K562 (cell line): ENCODE data around the gene MLKL. TPM values are rescaled to one million over a fixed set of nuclear protein-coding genes. Genes with fewer than 3 reads are reported as not detected.
A peak's percentile ranks its signal among the peaks of the same experiment; 100 is the strongest.
"Not testable (repeated sequence)": the region's sequence is repeated elsewhere in the genome, so short reads cannot be mapped to it uniquely, and the experiment has no call there.

ENCODE experiments used
- ATAC-seq: fragments of 200-7000 bp; cut with Tn5 transposase; 3 replicates; pipeline ENCODE4 v1.9.1; 2020; ENCODE audit warnings: moderate library complexity
- BruUV-seq: library from RNA; stranded (reverse); fragments of 400-500 nt; replicated peaks from 2 replicates; lab custom pipeline; 2021; lab: Mats Ljungman, UMichigan
- CTCF ChIA-PET: fragments of 300-600 bp; formaldehyde crosslinking; extraction: SDS; loops from one replicate; lab custom pipeline; 2021; ENCODE audit warnings: low intra/inter-chr PET ratio; lab: Yijun Ruan, JAX
- POLR2A ChIA-PET: fragments of 300-600, 350-650 bp; sonication (Branson Sonifier 250); formaldehyde crosslinking; extraction: SDS; loops from one replicate; lab custom pipeline; 2021; ENCODE audit warnings: antibody characterized with exemption, inconsistent platforms; lab: Yijun Ruan, JAX
- DNase-seq, 4 experiments: peaks; one replicate each; pipeline versions ENCODE4 v3.0.0 to v3.0.0-alpha.2; 2011 to 2018; ENCODE audit warnings: low spot score in 3 of 4, mixed read lengths in 3 of 4; ENCODE audit errors: extremely low read depth in 1 of 4
- FAIRE-seq: peaks from 2 replicates; lab custom pipeline; 2011; peaks lifted over from hg19 to GRCh38; lab: Jason Lieb, UNC
- H2AFZ ChIP-seq: 2 replicates; pipeline ENCODE4 v1.6.0; 2011; ENCODE audit warnings: low read depth, low read length, control low read depth, inconsistent platforms
- H3K27ac ChIP-seq: fragments of 200-600 bp; 3 replicates; pipeline ENCODE4 v1.8.0; 2011; ENCODE audit warnings: low read depth, mild to moderate bottlenecking, control low read depth, inconsistent platforms, low read length, moderate library complexity, mixed read lengths; ENCODE audit errors: extremely low read depth
- H3K27me3 ChIP-seq, 2 experiments: fragments of 300-600 bp in 1 of 2; 2 replicates in 1 of 2; 3 replicates in 1 of 2; pipeline versions ENCODE4 v1.6.0 to v1.8.0; 2011; ENCODE audit warnings: inconsistent platforms in 2 of 2, low read length in 2 of 2, mild to moderate bottlenecking in 1 of 2, mixed read lengths in 1 of 2, moderate library complexity in 1 of 2; ENCODE audit not compliant: control insufficient read depth in 2 of 2, insufficient read depth in 2 of 2
- H3K36me3 ChIP-seq: fragments of 300-600 bp; 3 replicates; pipeline ENCODE4 v1.8.0; 2011; ENCODE audit warnings: mild to moderate bottlenecking, low read length, inconsistent platforms; ENCODE audit not compliant: control insufficient read depth, insufficient read depth
- H3K4me1 ChIP-seq, 2 experiments: fragments of 200-600 bp in 1 of 2; replicated peaks in 1 of 2; 2 replicates in 1 of 2; 3 replicates in 1 of 2; pipeline versions ENCODE4 v1.5.1 to v1.8.0; 2011; ENCODE audit warnings: inconsistent platforms in 2 of 2, low read length in 2 of 2, mild to moderate bottlenecking in 1 of 2, mixed read lengths in 1 of 2, moderate library complexity in 1 of 2; ENCODE audit not compliant: control insufficient read depth in 2 of 2, insufficient read depth in 2 of 2
- H3K4me2 ChIP-seq: 2 replicates; pipeline ENCODE4 v1.6.1; 2011; ENCODE audit warnings: low read length, control low read depth, inconsistent platforms, mixed read lengths; ENCODE audit not compliant: insufficient read depth
- H3K4me3 ChIP-seq: fragments of 200-600 bp; sonication (generic), shearing (Covaris generic); 2 replicates; pipeline ENCODE4 v1.5.1; 2016; ENCODE audit warnings: control low read depth, inconsistent platforms
- H3K79me2 ChIP-seq: fragments of 200-600 bp; 3 replicates; pipeline ENCODE4 v1.8.0; 2011; ENCODE audit warnings: low read length, inconsistent platforms; ENCODE audit not compliant: control insufficient read depth, insufficient read depth
- H3K9ac ChIP-seq, 2 experiments: 2 replicates each; pipeline versions ENCODE4 v1.6.0 to v1.6.1; 2011; ENCODE audit warnings: low read depth in 2 of 2, low read length in 2 of 2, control low read depth in 1 of 2, inconsistent platforms in 1 of 2, mild to moderate bottlenecking in 1 of 2, mixed read lengths in 1 of 2; ENCODE audit not compliant: insufficient read depth in 1 of 2
- H3K9me1 ChIP-seq: one replicate; pipeline ENCODE4 v1.6.0; 2011; ENCODE audit warnings: inconsistent platforms, mild to moderate bottlenecking, low read length, moderate library complexity; ENCODE audit not compliant: control insufficient read depth, insufficient read depth
- H3K9me3 ChIP-seq: replicated peaks from 2 replicates; pipeline ENCODE4 v1.5.1; 2011; ENCODE audit warnings: low read depth, low read length, inconsistent platforms; ENCODE audit not compliant: control insufficient read depth, insufficient read depth
- H4K20me1 ChIP-seq: replicated peaks from 2 replicates; pipeline ENCODE4 v1.6.1; 2011; ENCODE audit warnings: low read length, inconsistent platforms, mixed read lengths; ENCODE audit not compliant: control insufficient read depth, insufficient read depth
- JUND ChIP-seq, 2 experiments: IDR thresholded peaks; 2 replicates in 1 of 2; 3 replicates in 1 of 2; pipeline ENCODE4 v1.6.1; 2011; ENCODE audit warnings: borderline replicate concordance in 2 of 2, low read depth in 2 of 2, low read length in 2 of 2, improper control_type of control experiment in 1 of 2, missing biosample characterization in 1 of 2, missing genetic modification characterization in 1 of 2, missing genetic modification reagents in 1 of 2
- SNRNP70 ChIP-seq: fragments of 200-400 bp; formaldehyde crosslinking; optimal IDR thresholded peaks from 2 replicates; pipeline ENCODE3; 2017; ENCODE audit warnings: low read depth, low read length
- WGBS: fragments of 100-300 bp; shearing (Covaris generic); methylation state at CpG from one replicate; pipeline ENCODE4 v1.1.6; 2016; ENCODE audit warnings: low coverage, mixed read lengths; ENCODE audit not compliant: insufficient coverage; ENCODE audit errors: missing lambda C conversion rate; 5-methylcytosine and 5-hydroxymethylcytosine counted together
- in situ Hi-C: fragments of 300-500 bp; cut with MboI; formaldehyde crosslinking; loops from 4 replicates; pipeline ENCODE4 v1.15.0; 2018; ENCODE audit warnings: inconsistent platforms, mixed read lengths
- intact Hi-C: fragments of 100-400 bp; cut with micrococcal nuclease; formaldehyde crosslinking; loops from 2 replicates; pipeline ENCODE4 v1.14.2; 2022
- polyA plus RNA-seq, 8 experiments: library from polyadenylated mRNA; depleted of rRNA in 4 of 8; stranded (reverse) in 5 of 8; unstranded in 3 of 8; fragments of >200 nt; fragmentation: Nextera tagmentation in 2 of 8; fragmentation: Illumina TruSeq in 1 of 8; extraction: Ambion mirVana in 2 of 8; extraction: Trizol in 1 of 8; gene quantifications; 2 replicates each; pipeline versions ENCODE4 v1.2.1 to v1.2.3, GENCODE V29; 2011 to 2014; ENCODE audit warnings: inconsistent platforms in 1 of 8, missing spikeins in 1 of 8
- total RNA-seq, 7 experiments: library from RNA; depleted of rRNA in 6 of 7; stranded (reverse); fragments of >200 nt in 6 of 7; fragmentation: Illumina TruSeq in 2 of 7; extraction: Trizol in 2 of 7; gene quantifications; 2 replicates each; pipeline versions ENCODE4 v1.2.1 to v1.2.3, GENCODE V29; 2011 to 2021; ENCODE audit warnings: low replicate concordance in 1 of 7
- TF ChIP-seq, protein P1 (sequence below): sonication (generic); formaldehyde crosslinking; IDR thresholded peaks from 2 replicates; pipeline ENCODE4 v1.8.0; 2022; ENCODE audit warnings: missing genetic modification reagents, mild to moderate bottlenecking, moderate library complexity, borderline replicate concordance
- TF ChIP-seq, protein P2 (sequence below), 2 experiments: fragments of 450-650 bp in 1 of 2; sonication (generic) in 1 of 2; formaldehyde crosslinking in 1 of 2; IDR thresholded peaks in 1 of 2; conservative IDR thresholded peaks in 1 of 2; 2 replicates each; pipeline versions ENCODE4 v1.6.1 to v1.8.1; 2016 to 2023; ENCODE audit warnings: mild to moderate bottlenecking in 2 of 2, moderate library complexity in 2 of 2, inconsistent platforms in 1 of 2, missing genetic modification reagents in 1 of 2

The MLKL gene
- total and polyA plus RNA-seq, 9 of the 15 experiments (the other 6 are each of a cell fraction or from before 2014, with no cell fraction given) = 1.6 to 6.1 (median 4.8) TPM

DNA sequence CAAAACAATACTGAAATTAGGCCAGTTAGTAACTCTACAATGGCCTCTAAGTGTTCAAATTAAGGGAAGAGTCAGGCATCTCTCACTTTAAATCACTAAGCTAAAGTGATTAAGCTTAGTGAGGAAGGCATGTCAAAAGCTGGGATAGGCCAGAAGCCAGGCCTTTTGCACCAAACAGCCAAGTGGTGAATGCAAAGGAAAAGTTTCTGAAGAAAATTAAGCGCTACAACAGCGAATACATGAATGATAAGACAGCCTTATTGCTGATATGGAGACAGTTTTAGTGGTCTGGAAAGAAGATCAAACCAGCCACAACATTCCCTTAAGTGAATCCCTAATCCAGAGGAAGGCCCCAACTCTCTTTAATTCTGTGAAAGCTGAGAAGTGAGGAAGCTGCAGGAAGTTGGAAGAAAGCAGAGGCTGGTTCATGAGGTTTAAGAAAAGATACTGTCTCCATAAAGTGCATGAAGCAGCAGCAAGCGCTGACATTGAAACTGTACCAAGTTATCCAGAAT lies 46.1 kb downstream of the MLKL start:
- TF ChIP-seq SNRNP70 = no peak
- TF ChIP-seq, protein P1, sequence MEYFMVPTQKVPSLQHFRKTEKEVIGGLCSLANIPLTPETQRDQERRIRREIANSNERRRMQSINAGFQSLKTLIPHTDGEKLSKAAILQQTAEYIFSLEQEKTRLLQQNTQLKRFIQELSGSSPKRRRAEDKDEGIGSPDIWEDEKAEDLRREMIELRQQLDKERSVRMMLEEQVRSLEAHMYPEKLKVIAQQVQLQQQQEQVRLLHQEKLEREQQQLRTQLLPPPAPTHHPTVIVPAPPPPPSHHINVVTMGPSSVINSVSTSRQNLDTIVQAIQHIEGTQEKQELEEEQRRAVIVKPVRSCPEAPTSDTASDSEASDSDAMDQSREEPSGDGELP = no peak
- no peaks in the 10 kb centered on the region; a peak in 2 of 5 replicates for H3K4me1 ChIP-seq
- H3K27me3 ChIP-seq = no peaks in the 10 kb centered on the region
- CTCF ChIA-PET = no interaction called here
- no peaks in the 10 kb centered on the region for H3K9me1 ChIP-seq
- H3K79me2 ChIP-seq = peaks cover 98% of the 10 kb centered on the region
- H3K4me2 ChIP-seq = no peak overlapping the region
- WGBS = 67% methylated on average over 3 of the region's 3 CpGs
- H3K36me3 ChIP-seq = peaks cover 94% of the 10 kb centered on the region
- no TSS peak for BruUV-seq
- H2AFZ ChIP-seq = no peak overlapping the region
- FAIRE-seq (peak; percentile 42), ATAC-seq (no peak; the same call in 1 of the 3 replicates), DNase-seq (no peak)
- peaks cover 37% of the 10 kb centered on the region for H4K20me1 ChIP-seq
- no peak overlapping the region for H3K9ac ChIP-seq
- H3K9me3 ChIP-seq = no peaks in the 10 kb centered on the region
- POLR2A ChIA-PET = interaction anchor here (0.6 to 1.5 kb wide), 5 partner anchors 9 to 94 kb away, joined by 3 to 6 read pairs (median 3); partner anchors contain the start of gene RFWD3
- in situ Hi-C loops (no loop called here), intact Hi-C loops (no loop called here)
- no peak overlapping the region for H3K4me3 ChIP-seq
- H3K27ac ChIP-seq = peak overlapping the region; percentile 19; the same call in 1 of the 3 replicates

DNA sequence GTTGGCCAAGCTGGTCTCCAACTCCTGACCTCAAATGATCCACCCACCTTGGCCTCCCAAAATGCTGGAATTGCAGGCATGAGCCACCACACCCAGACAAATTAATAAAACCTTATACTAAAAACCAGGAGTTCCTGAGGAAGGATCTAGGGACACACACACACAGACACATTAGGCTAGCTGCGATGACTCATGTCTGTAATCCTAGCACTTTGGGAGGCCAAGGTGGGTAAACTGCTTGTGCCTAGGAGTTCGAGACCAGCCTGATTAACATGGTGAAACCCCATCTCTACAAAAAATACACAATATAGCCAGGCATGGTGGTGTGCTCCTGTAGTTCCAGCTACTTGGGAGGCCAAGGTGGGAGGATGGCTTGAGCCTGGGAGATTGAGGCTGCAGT lies 47.8 kb downstream of the MLKL start:
- intact Hi-C loops; H3K4me3 ChIP-seq; H3K4me1 ChIP-seq; CTCF ChIA-PET; in situ Hi-C loops; H3K9me3 ChIP-seq; BruUV-seq; H3K27ac ChIP-seq; H3K27me3 ChIP-seq; H3K4me2 ChIP-seq; DNase-seq; H3K9me1 ChIP-seq; H2AFZ ChIP-seq; ATAC-seq; TF ChIP-seq JUND (tag; IDR thresholded peaks at IDR 0.05; ENCODE audit: borderline replicate concordance, low read depth, low read length): not testable (repeated sequence)
- POLR2A ChIA-PET = interaction anchor here (0.8 to 2.3 kb wide), 4 partner anchors 11 to 150 kb away, joined by 3 to 16 read pairs (median 6); partner anchors contain the start of gene RFWD3
- TF ChIP-seq JUND (IDR thresholded peaks at IDR 0.05; ENCODE audit: borderline replicate concordance, low read depth, low read length) = 0 out of 2 replicates have a peak, but pooled peaks have one; percentile 8
- TF ChIP-seq, protein P2, sequence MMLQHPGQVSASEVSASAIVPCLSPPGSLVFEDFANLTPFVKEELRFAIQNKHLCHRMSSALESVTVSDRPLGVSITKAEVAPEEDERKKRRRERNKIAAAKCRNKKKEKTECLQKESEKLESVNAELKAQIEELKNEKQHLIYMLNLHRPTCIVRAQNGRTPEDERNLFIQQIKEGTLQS (IDR thresholded peaks at IDR 0.05) = peak; percentile 44
- TF ChIP-seq, protein P2 (CRISPR knock-in tag; conservative IDR thresholded peaks at IDR 0.05) = not testable (repeated sequence)
- Histone ChIP-seq H3K9ac (0 out of 4 replicates have a peak overlapping the region, but pooled peaks of 1 of the 2 experiments have one; percentile 11), H3K36me3 (peaks cover 93% of the 10 kb centered on the region), H3K79me2 (peaks cover 86% of the 10 kb centered on the region), H4K20me1 (peaks cover 22% of the 10 kb centered on the region)
- peak; percentile 23 for FAIRE-seq
- 90% methylated on average over 2 of the region's 2 CpGs for WGBS
